PC-3 (cell line): ENCODE results near the gene PLPPR5. TPM values are rescaled to one million over a fixed set of nuclear protein-coding genes. Genes with fewer than 3 reads are reported as not detected.

Experiments
- ATAC-seq: fragments of 200-7000 bp; cut with Tn5 transposase; 2 replicates; pipeline ENCODE4 v1.9.1; 2020; ENCODE audit warnings: mild to moderate bottlenecking, moderate library complexity
- BruUV-seq: library from RNA; stranded (reverse); fragments of 400-500 nt; replicated peaks from 2 replicates; lab custom pipeline; 2021; lab: Mats Ljungman, UMichigan
- CTCF ChIA-PET: fragments of 300-600 bp; sonication (Branson Sonifier 250); formaldehyde crosslinking; loops from one replicate; lab custom pipeline; 2022; ENCODE audit warnings: antibody characterized with exemption; lab: Charles Lee
- POLR2A ChIA-PET: fragments of 300-600 bp; sonication (Branson Sonifier 250); formaldehyde crosslinking; loops from one replicate; lab custom pipeline; 2022; ENCODE audit warnings: antibody characterized with exemption; ENCODE audit not compliant: unreplicated experiment; lab: Charles Lee
- DNase-seq: peaks from one replicate; pipeline ENCODE4 v3.0.0-alpha.2; 2015
- H2AFZ ChIP-seq: fragments of 300-600 bp; sonication (generic); 2 replicates; pipeline ENCODE4 v1.6.0; 2016; ENCODE audit warnings: antibody characterized with exemption, low read length
- H3F3A ChIP-seq: fragments of 300-600 bp; sonication (generic); one replicate; pipeline ENCODE4 v1.6.0; 2017; ENCODE audit warnings: antibody characterized with exemption, low read length, control low read depth, mild to moderate bottlenecking; ENCODE audit not compliant: unreplicated experiment
- H3K27ac ChIP-seq: fragments of 300-600 bp; sonication (generic); 2 replicates; pipeline ENCODE4 v1.5.1; 2016; ENCODE audit warnings: mild to moderate bottlenecking, low read length
- H3K27me3 ChIP-seq: fragments of 300-600 bp; sonication (generic); 2 replicates; pipeline ENCODE4 v1.6.1; 2016; ENCODE audit warnings: low read length, mixed read lengths
- H3K36me3 ChIP-seq: fragments of 300-600 bp; sonication (generic); 2 replicates; pipeline ENCODE4 v1.6.1; 2016; ENCODE audit warnings: low read depth, mixed run types, low read length, mixed read lengths
- H3K4me1 ChIP-seq: fragments of 300-600 bp; sonication (generic); 2 replicates; pipeline ENCODE4 v1.5.1; 2016; ENCODE audit warnings: low read length; ENCODE audit not compliant: insufficient read depth
- H3K4me2 ChIP-seq: fragments of 300-600 bp; sonication (generic); 2 replicates; pipeline ENCODE4 v1.6.0; 2016; ENCODE audit warnings: low read length
- H3K4me3 ChIP-seq: fragments of 300-600 bp; sonication (generic); 2 replicates; pipeline ENCODE4 v1.5.1; 2016; ENCODE audit warnings: mild to moderate bottlenecking, low read length, mixed read lengths
- H3K79me2 ChIP-seq: fragments of 300-600 bp; sonication (generic); 2 replicates; pipeline ENCODE4 v1.6.1; 2017; ENCODE audit warnings: low read length, mixed read lengths
- H3K9ac ChIP-seq: fragments of 300-600 bp; sonication (generic); 2 replicates; pipeline ENCODE4 v1.6.0; 2016; ENCODE audit warnings: mild to moderate bottlenecking, low read length
- H3K9me2 ChIP-seq: fragments of 300-600 bp; sonication (generic); replicated peaks from 2 replicates; pipeline ENCODE4 v1.6.1; 2016; ENCODE audit warnings: mixed run types, low read length, mixed read lengths
- H3K9me3 ChIP-seq: fragments of 300-600 bp; sonication (generic); 2 replicates; pipeline ENCODE4 v1.6.1; 2016; ENCODE audit warnings: low read length, mixed read lengths
- H4K20me1 ChIP-seq: fragments of 300-600 bp; sonication (generic); 2 replicates; pipeline ENCODE4 v1.6.1; 2016; ENCODE audit warnings: low read length, mixed read lengths
- EZH2 ChIP-seq: fragments of 300-600 bp; sonication (generic); IDR thresholded peaks from one replicate; pipeline ENCODE4 v1.6.1; 2017; ENCODE audit warnings: antibody characterized with exemption, mild to moderate bottlenecking, low read length; ENCODE audit not compliant: unreplicated experiment
- EZH2phosphoT487 ChIP-seq: fragments of 300-600 bp; sonication (generic); IDR thresholded peaks from 2 replicates; pipeline ENCODE4 v1.6.1; 2018; ENCODE audit warnings: mild to moderate bottlenecking, antibody characterized with exemption, low read length, borderline replicate concordance
- intact Hi-C: fragments of 100-400 bp; cut with micrococcal nuclease; formaldehyde crosslinking; loops from 2 replicates; pipeline ENCODE4 v1.9.0; 2023
- total RNA-seq: library from RNA; depleted of rRNA; stranded (reverse); fragments of >200 nt; gene quantifications from 2 replicates; pipeline ENCODE4 v1.2.3, GENCODE V29; 2014
- TF ChIP-seq, protein P1 (sequence below): fragments of 300-600 bp; sonication (generic); conservative IDR thresholded peaks from 2 replicates; pipeline ENCODE4 v1.5.1; 2017; ENCODE audit warnings: antibody characterized with exemption, low read depth, mild to moderate bottlenecking, low read length

The PLPPR5 gene
- total RNA-seq, 1 experiment from 2014 or later = 2.1 TPM

DNA sequence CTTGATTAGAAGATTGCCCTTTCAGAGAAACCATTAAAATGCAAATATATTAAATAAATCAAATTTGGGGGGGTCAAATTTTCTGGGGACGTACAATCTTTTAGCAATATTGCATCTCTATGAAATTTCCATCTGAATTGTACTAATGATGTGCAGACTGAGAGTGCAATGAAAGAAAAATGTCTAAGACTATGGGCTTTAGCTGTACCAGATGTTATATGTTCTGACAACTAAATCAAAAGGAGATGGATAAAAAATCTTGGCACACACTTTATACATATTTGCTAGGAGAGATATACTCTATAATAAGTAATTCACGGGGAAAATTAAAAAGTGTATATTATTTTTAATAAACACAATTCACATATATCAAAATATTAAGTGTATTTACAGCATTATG is 13.0 kb upstream of the PLPPR5 start:
- DNase-seq (no peak), ATAC-seq (peak; percentile 17)
- Histone ChIP-seq H3K36me3 (no peaks in the 10 kb centered on the region), H3K9me2 (0 out of 2 replicates have a peak, but pooled peaks cover 4% of the 10 kb centered on the region), H3F3A (no peaks in the 10 kb centered on the region), H3K4me2 (no peak overlapping the region), H3K9ac (no peak overlapping the region), H2AFZ (no peak overlapping the region), H3K4me1 (no peaks in the 10 kb centered on the region), H4K20me1 (no peaks in the 10 kb centered on the region), H3K27ac (no peak overlapping the region), H3K27me3 (no peaks in the 10 kb centered on the region), H3K79me2 (no peaks in the 10 kb centered on the region), H3K4me3 (no peak overlapping the region), H3K9me3 (no peaks in the 10 kb centered on the region)
- BruUV-seq = no TSS peak
- POLR2A ChIA-PET = no interaction called here
- CTCF ChIA-PET = no interaction called here
- intact Hi-C loops = loop anchor here (5.0 kb wide), 1 partner anchor 50 kb away; no protein-coding TSS in a partner anchor
- TF ChIP-seq EZH2phosphoT487 (no peak), EZH2 (no peak)
- TF ChIP-seq, protein P1, sequence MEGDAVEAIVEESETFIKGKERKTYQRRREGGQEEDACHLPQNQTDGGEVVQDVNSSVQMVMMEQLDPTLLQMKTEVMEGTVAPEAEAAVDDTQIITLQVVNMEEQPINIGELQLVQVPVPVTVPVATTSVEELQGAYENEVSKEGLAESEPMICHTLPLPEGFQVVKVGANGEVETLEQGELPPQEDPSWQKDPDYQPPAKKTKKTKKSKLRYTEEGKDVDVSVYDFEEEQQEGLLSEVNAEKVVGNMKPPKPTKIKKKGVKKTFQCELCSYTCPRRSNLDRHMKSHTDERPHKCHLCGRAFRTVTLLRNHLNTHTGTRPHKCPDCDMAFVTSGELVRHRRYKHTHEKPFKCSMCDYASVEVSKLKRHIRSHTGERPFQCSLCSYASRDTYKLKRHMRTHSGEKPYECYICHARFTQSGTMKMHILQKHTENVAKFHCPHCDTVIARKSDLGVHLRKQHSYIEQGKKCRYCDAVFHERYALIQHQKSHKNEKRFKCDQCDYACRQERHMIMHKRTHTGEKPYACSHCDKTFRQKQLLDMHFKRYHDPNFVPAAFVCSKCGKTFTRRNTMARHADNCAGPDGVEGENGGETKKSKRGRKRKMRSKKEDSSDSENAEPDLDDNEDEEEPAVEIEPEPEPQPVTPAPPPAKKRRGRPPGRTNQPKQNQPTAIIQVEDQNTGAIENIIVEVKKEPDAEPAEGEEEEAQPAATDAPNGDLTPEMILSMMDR = no peak

DNA sequence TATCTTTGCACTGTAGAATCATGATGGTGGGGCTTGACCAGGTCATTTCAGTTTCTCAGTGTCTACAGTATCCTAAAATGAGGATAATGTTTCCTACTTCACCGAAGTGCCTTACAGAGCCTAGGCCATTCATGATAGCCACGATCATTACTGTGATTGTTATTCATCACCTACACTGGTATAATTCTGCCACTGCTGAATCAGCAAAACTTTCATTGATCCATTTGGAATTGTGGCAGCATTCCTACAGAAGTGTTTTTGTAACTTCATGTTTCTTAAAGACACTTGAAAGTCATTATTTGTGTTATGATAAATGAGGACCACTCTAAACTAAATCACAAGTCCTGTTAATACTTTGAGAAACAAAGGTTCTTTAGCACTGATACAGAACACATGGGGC is 6.0 kb upstream of the PLPPR5 start:
- POLR2A ChIA-PET = no interaction called here
- Histone ChIP-seq H3K4me1 (peaks cover 14% of the 10 kb centered on the region), H3K27me3 (no peaks in the 10 kb centered on the region), H3K4me3 (no peak overlapping the region), H3K9ac (no peak overlapping the region), H3K36me3 (no peaks in the 10 kb centered on the region), H4K20me1 (no peaks in the 10 kb centered on the region), H3K9me3 (no peaks in the 10 kb centered on the region), H3F3A (no peaks in the 10 kb centered on the region), H3K4me2 (no peak overlapping the region), H3K27ac (peak overlapping the region; percentile 26), H3K79me2 (no peaks in the 10 kb centered on the region), H2AFZ (no peak overlapping the region), H3K9me2 (no peaks in the 10 kb centered on the region)
- ATAC-seq (no peak), DNase-seq (no peak)
- intact Hi-C loops = loop anchor here (5.0 kb wide), 1 partner anchor 162 kb away; no protein-coding TSS in a partner anchor
- BruUV-seq = no TSS peak
- CTCF ChIA-PET = no interaction called here
- TF ChIP-seq EZH2phosphoT487 (no peak), EZH2 (no peak)
- TF ChIP-seq, protein P1 = no peak

DNA sequence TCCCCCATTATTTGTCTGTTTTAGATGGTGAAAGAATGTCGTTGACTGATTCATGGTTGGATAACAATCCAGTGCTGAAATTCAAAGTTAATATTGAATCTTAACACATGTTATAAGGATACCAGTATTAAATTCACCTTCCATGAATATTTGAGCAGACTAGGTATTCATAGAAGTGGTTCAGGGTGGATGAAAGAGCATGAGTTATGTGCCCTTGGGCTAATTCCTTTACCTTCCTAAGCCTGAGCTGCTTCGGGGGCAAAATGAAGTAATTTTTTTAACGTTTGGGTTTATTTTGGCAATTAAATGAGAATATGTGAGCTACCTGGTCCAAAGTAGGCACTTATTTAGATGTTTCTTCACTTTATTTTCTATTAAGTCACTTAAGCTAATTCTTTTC is 2.7 kb upstream of the PLPPR5 start:
- H3K4me1 ChIP-seq = peaks cover 14% of the 10 kb centered on the region
- H3K9ac ChIP-seq = no peak overlapping the region
- H4K20me1 ChIP-seq = no peaks in the 10 kb centered on the region
- H3K4me2 ChIP-seq = no peak overlapping the region
- POLR2A ChIA-PET = no interaction called here
- ATAC-seq (no peak), DNase-seq (peak; percentile 29)
- CTCF ChIA-PET = no interaction called here
- no peaks in the 10 kb centered on the region for H3K36me3 ChIP-seq
- H3K27me3 ChIP-seq = no peaks in the 10 kb centered on the region
- H3K9me2 ChIP-seq = no peaks in the 10 kb centered on the region
- H3F3A ChIP-seq = no peaks in the 10 kb centered on the region
- H3K27ac ChIP-seq = no peak overlapping the region
- H3K9me3 ChIP-seq = no peaks in the 10 kb centered on the region
- no peak for TF ChIP-seq EZH2
- TF ChIP-seq, protein P1 = no peak
- TF ChIP-seq EZH2phosphoT487 = no peak
- H3K79me2 ChIP-seq = no peaks in the 10 kb centered on the region
- H3K4me3 ChIP-seq = no peak overlapping the region
- H2AFZ ChIP-seq = peak overlapping the region; percentile 40; the same call in 1 of the 2 replicates
- no TSS peak for BruUV-seq
- intact Hi-C loops = loop anchor here (10.0 kb wide), 1 partner anchor 477 kb away; no protein-coding TSS in a partner anchor
